Stimulated activated CD8-positive, alpha-beta memory T cell treated with anti-CD3 and anti-CD28 coated beads, Interleukin-7, amount 100 ng/mL, for 48 hours (primary cell): ENCODE measurements around the gene RCN1.

Source experiments
- DNase-seq, 2 donors: peaks; one replicate each; pipeline ENCODE4 v3.0.0-alpha.2; 2020; ENCODE audit warnings: low read depth in 1 of 2; ENCODE audit errors: extremely low read depth in 1 of 2

The RCN1 gene

GRCh38 chr11:32151027-32151426, 60.2 kb downstream of the RCN1 start:
- no peak for DNase-seq

DNA sequence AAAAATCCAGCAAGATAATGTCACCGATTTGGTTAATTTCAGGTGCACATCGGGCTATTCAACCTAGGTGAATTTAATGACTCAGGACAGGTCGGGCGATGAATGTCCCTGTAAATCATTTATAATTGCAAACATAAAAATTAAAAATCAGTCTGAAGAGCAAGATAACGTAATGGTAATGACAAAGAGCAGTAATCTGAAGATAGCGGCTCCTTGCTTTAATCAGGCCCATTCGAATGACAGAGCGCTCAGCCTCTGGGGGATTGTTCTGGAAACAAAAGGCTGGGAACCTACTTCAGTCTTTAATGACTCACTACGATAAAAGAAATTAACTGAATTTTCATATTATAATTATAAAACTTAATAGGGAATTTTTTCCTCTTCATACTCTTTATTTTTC, 61.3 kb downstream of the RCN1 start:
- DNase-seq, result no peak

DNA sequence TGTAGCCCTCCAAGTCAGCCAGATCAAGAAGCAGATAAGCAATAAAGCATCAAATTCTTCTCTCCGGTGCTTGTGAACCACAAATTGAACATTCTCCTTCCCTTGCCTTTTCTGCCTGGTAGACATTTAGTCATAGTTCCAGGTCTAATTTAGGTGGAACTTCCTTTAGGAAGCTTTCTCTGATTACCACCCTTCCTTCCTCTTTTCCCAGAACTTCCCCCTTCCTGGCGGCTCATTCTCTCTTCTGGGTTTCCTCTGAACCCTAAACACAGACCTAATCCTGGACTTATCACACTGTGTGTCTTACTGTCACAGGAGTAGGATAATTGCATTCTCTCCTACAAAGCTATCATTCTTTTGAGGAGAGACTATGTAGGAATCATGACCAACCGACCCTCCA, 61.9 kb downstream of the RCN1 start:
- no peak for DNase-seq

DNA sequence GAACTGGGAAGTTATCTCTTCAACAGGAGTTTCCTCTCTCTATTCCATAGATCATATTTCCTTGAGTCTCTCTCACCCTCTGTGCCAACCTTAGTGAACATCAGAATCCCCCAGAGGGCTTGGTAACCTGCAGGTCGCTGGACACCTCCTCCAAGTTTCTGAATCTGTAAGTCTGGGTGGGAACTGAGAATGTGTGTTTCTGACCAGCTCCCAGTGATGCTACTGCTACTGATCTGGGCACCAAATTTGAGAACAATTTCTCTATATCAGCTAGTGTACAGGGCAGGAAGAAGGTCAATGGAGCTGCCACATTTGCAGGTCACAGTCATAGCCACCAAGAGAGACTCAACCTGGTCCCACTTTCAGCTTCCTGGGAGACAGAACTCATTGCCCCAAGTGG, 62.9 kb downstream of the RCN1 start:
- no peak for DNase-seq

DNA sequence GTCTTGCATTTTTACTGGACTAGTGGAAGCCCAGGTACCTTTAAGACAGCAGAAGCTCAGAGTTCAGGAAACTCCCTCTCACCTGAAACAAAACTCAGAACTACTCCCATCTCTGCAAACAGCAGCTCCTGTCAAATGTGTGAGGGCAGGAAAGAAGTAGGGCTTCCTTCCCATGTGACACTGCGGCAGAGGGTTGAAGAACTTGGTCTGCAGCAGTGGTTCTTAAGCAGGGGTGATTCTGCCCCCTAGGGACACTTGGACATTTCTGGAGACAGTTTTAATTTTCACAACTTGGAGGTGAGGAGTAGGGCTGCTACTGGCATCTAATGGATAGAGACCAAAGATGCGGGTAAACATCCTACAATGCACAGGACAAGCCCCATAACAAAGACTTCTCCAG, 63.4 kb downstream of the RCN1 start:
- no peak for DNase-seq
